Activated CD4-positive, alpha-beta memory T cell treated with anti-CD3 and anti-CD28 coated beads, Interleukin-2, amount 10 ng/mL, durations not matched to agents 7 days and 5 days (primary cell): Measurements from ENCODE around the gene HSD17B12. TPM values are rescaled to one million over a fixed set of nuclear protein-coding genes. Genes with fewer than 3 reads are reported as not detected.
A peak's percentile ranks its signal among the peaks of the same experiment; 100 is the strongest.

ENCODE experiments used
- CTCF ChIA-PET: fragments of 350-600 bp; sonication (Branson Sonifier 250); formaldehyde crosslinking; loops from one replicate; lab custom pipeline; 2021; ENCODE audit warnings: antibody characterized with exemption, inconsistent platforms; lab: Charles Lee
- POLR2A ChIA-PET: fragments of 350-600 bp; sonication (Branson Sonifier 250); formaldehyde crosslinking; loops from one replicate; lab custom pipeline; 2021; ENCODE audit warnings: antibody characterized with exemption; lab: Charles Lee
- DNase-seq: peaks from one replicate; pipeline ENCODE4 v3.0.0-alpha.2; 2020
- H3K27ac Mint-ChIP-seq: one replicate; pipeline ENCODE4 v1.8.0; 2021; ENCODE audit warnings: mild to moderate bottlenecking, mixed read lengths
- H3K27me3 Mint-ChIP-seq: one replicate; pipeline ENCODE4 v1.8.0; 2021; ENCODE audit warnings: mixed read lengths
- H3K36me3 Mint-ChIP-seq: one replicate; pipeline ENCODE4 v1.8.0; 2021; ENCODE audit warnings: low read depth, mixed read lengths
- H3K4me1 Mint-ChIP-seq: one replicate; pipeline ENCODE4 v1.8.0; 2021; ENCODE audit warnings: mixed read lengths
- H3K4me3 Mint-ChIP-seq: one replicate; pipeline ENCODE4 v1.8.0; 2021; ENCODE audit warnings: mild to moderate bottlenecking, mixed read lengths
- H3K9me3 Mint-ChIP-seq: one replicate; pipeline ENCODE4 v1.8.0; 2021; ENCODE audit warnings: mixed read lengths
- total RNA-seq, 2 experiments: library from RNA; stranded (reverse); gene quantifications; one replicate each; pipeline ENCODE4 v1.2.3, GENCODE V29; 2021

Gene HSD17B12
- total RNA-seq, 2 experiments from 2014 or later: 35.2 to 40.7 TPM

GRCh38 chr11:43871051-43871450 lies 190.5 kb downstream of the HSD17B12 start:
- peaks cover 5% of the 10 kb centered on the region for H3K36me3 Mint-ChIP-seq
- H3K27me3 Mint-ChIP-seq: peaks cover 68% of the 10 kb centered on the region
- peaks cover 24% of the 10 kb centered on the region for H3K4me1 Mint-ChIP-seq
- H3K27ac Mint-ChIP-seq: no peak overlapping the region
- peaks cover 3% of the 10 kb centered on the region for H3K9me3 Mint-ChIP-seq
- DNase-seq: no peak
- POLR2A ChIA-PET: interaction anchor here (0.9 to 1.4 kb wide), 3 partner anchors 9 to 18 kb away, joined by 3 to 4 read pairs (median 3); partner anchors contain the start of gene ALKBH3
- H3K4me3 Mint-ChIP-seq: no peak overlapping the region
- CTCF ChIA-PET: no interaction called here

- Mint-ChIP-seq H3K36me3 (no peaks in the 10 kb centered on the region), H3K27me3 (peaks cover 62% of the 10 kb centered on the region), H3K27ac (no peak overlapping the region), H3K9me3 (no peaks in the 10 kb centered on the region), H3K4me3 (no peak overlapping the region), H3K4me1 (peaks cover 17% of the 10 kb centered on the region)
- DNase-seq: no peak
- ChIA-PET POLR2A (no interaction called here), CTCF (interaction anchor here (1.1 kb wide), 1 partner anchor 21 kb away, joined by 3 read pairs; no protein-coding TSS in a partner anchor)
These were observed 192.5 kb downstream of the HSD17B12 start for GRCh38 chr11:43872995-43873394.

- Mint-ChIP-seq H3K27me3 (peaks cover 67% of the 10 kb centered on the region), H3K4me3 (no peak overlapping the region), H3K36me3 (no peaks in the 10 kb centered on the region), H3K27ac (no peak overlapping the region), H3K4me1 (peaks cover 6% of the 10 kb centered on the region), H3K9me3 (no peaks in the 10 kb centered on the region)
- CTCF ChIA-PET: no interaction called here
- DNase-seq: no peak
- POLR2A ChIA-PET: no interaction called here
These were observed 193.5 kb downstream of the HSD17B12 start for GRCh38 chr11:43874078-43874477.

GRCh38 chr11:43874738-43875137 lies 194.2 kb downstream of the HSD17B12 start:
- H3K27me3 Mint-ChIP-seq: peaks cover 68% of the 10 kb centered on the region
- H3K9me3 Mint-ChIP-seq: no peaks in the 10 kb centered on the region
- no peak overlapping the region for H3K27ac Mint-ChIP-seq
- no peak for DNase-seq
- no peaks in the 10 kb centered on the region for H3K4me1 Mint-ChIP-seq
- CTCF ChIA-PET: no interaction called here
- POLR2A ChIA-PET: no interaction called here
- H3K4me3 Mint-ChIP-seq: no peak overlapping the region
- no peaks in the 10 kb centered on the region for H3K36me3 Mint-ChIP-seq

- Mint-ChIP-seq H3K4me3 (peak overlapping the region; percentile 92), H3K9me3 (peaks cover 8% of the 10 kb centered on the region), H3K27ac (peak overlapping the region; percentile 72), H3K4me1 (peaks cover 23% of the 10 kb centered on the region), H3K27me3 (peaks cover 26% of the 10 kb centered on the region), H3K36me3 (peaks cover 20% of the 10 kb centered on the region)
- ChIA-PET CTCF (interaction anchor here (1.0 kb wide), 1 partner anchor 54 kb away, joined by 3 read pairs; no protein-coding TSS in a partner anchor), POLR2A (interaction anchor here (1.1 kb wide), 1 partner anchor 9 kb away, joined by 3 read pairs; no protein-coding TSS in a partner anchor)
- no peak for DNase-seq
These were observed 199.5 kb downstream of the HSD17B12 start for GRCh38 chr11:43879789-43880639.

GRCh38 chr11:43880640-43881159 lies 200.2 kb downstream of the HSD17B12 start, which contains the start of gene ALKBH3:
Gene ALKBH3 (plus strand): TSS chr11:43880831. CDS start chr11:43882653, 1,822 bp downstream.
- ChIA-PET CTCF (interaction anchor here (1.7 to 3.7 kb wide), 2 partner anchors 9 to 65 kb away, joined by 13 to 18 read pairs; no protein-coding TSS in a partner anchor), POLR2A (interaction anchor here (0.6 to 1.5 kb wide), 3 partner anchors 9 to 12 kb away, joined by 3 to 7 read pairs (median 4); no protein-coding TSS in a partner anchor)
- Mint-ChIP-seq H3K36me3 (peaks cover 20% of the 10 kb centered on the region), H3K27ac (peak within 1 kb of the TSS; percentile 72), H3K4me3 (peak within 1 kb of the TSS; percentile 92), H3K9me3 (peaks cover 8% of the 10 kb centered on the region), H3K27me3 (peaks cover 20% of the 10 kb centered on the region), H3K4me1 (peaks cover 23% of the 10 kb centered on the region)
- DNase-seq: peak; percentile 91

GRCh38 chr11:43892851-43893250 lies 212.3 kb downstream of the HSD17B12 start:
- Mint-ChIP-seq H3K9me3 (no peaks in the 10 kb centered on the region), H3K27ac (no peak overlapping the region), H3K36me3 (peaks cover 29% of the 10 kb centered on the region), H3K4me1 (no peaks in the 10 kb centered on the region), H3K4me3 (no peak overlapping the region), H3K27me3 (no peaks in the 10 kb centered on the region)
- ChIA-PET CTCF (interaction anchor here (1.3 to 5.1 kb wide), 2 partner anchors 16 to 51 kb away, joined by 3 to 56 read pairs; partner anchors contain the start of gene C11orf96), POLR2A (no interaction called here)
- no peak for DNase-seq

- Mint-ChIP-seq H3K9me3 (no peaks in the 10 kb centered on the region), H3K4me3 (no peak overlapping the region), H3K27me3 (no peaks in the 10 kb centered on the region), H3K36me3 (peaks cover 41% of the 10 kb centered on the region), H3K27ac (no peak overlapping the region), H3K4me1 (no peaks in the 10 kb centered on the region)
- DNase-seq: no peak
- ChIA-PET POLR2A (no interaction called here), CTCF (no interaction called here)
These were observed 214.0 kb downstream of the HSD17B12 start for GRCh38 chr11:43894546-43894945.

GRCh38 chr11:43895601-43896000 lies 215.1 kb downstream of the HSD17B12 start:
- Mint-ChIP-seq H3K4me3 (no peak overlapping the region), H3K27me3 (no peaks in the 10 kb centered on the region), H3K27ac (no peak overlapping the region), H3K36me3 (peaks cover 36% of the 10 kb centered on the region), H3K4me1 (no peaks in the 10 kb centered on the region), H3K9me3 (no peaks in the 10 kb centered on the region)
- DNase-seq: no peak
- POLR2A ChIA-PET: no interaction called here
- CTCF ChIA-PET: interaction anchor here (0.7 kb wide), 1 partner anchor 69 kb away, joined by 3 read pairs; no protein-coding TSS in a partner anchor

- H3K9me3 Mint-ChIP-seq: no peaks in the 10 kb centered on the region
- H3K4me1 Mint-ChIP-seq: no peaks in the 10 kb centered on the region
- no peaks in the 10 kb centered on the region for H3K27me3 Mint-ChIP-seq
- H3K27ac Mint-ChIP-seq: no peak overlapping the region
- no peak for DNase-seq
- POLR2A ChIA-PET: no interaction called here
- H3K4me3 Mint-ChIP-seq: no peak overlapping the region
- peaks cover 23% of the 10 kb centered on the region for H3K36me3 Mint-ChIP-seq
- CTCF ChIA-PET: no interaction called here
These were observed 218.0 kb downstream of the HSD17B12 start for GRCh38 chr11:43898574-43898973.

GRCh38 chr11:43899094-43899493 lies 218.6 kb downstream of the HSD17B12 start:
- H3K27ac Mint-ChIP-seq: no peak overlapping the region
- ChIA-PET CTCF (no interaction called here), POLR2A (no interaction called here)
- H3K4me3 Mint-ChIP-seq: no peak overlapping the region
- peaks cover 23% of the 10 kb centered on the region for H3K36me3 Mint-ChIP-seq
- H3K9me3 Mint-ChIP-seq: no peaks in the 10 kb centered on the region
- DNase-seq: no peak
- no peaks in the 10 kb centered on the region for H3K27me3 Mint-ChIP-seq
- no peaks in the 10 kb centered on the region for H3K4me1 Mint-ChIP-seq

- Mint-ChIP-seq H3K27ac (no peak overlapping the region), H3K36me3 (peaks cover 17% of the 10 kb centered on the region), H3K4me1 (no peaks in the 10 kb centered on the region), H3K27me3 (no peaks in the 10 kb centered on the region), H3K9me3 (no peaks in the 10 kb centered on the region), H3K4me3 (no peak overlapping the region)
- POLR2A ChIA-PET: no interaction called here
- CTCF ChIA-PET: no interaction called here
- no peak for DNase-seq
These were observed 221.0 kb downstream of the HSD17B12 start for GRCh38 chr11:43901551-43901950.

GRCh38 chr11:43903078-43903477 lies 222.5 kb downstream of the HSD17B12 start:
- DNase-seq: no peak
- CTCF ChIA-PET: interaction anchor here (1.0 to 2.0 kb wide), 4 partner anchors 12 to 42 kb away, joined by 3 to 8 read pairs (median 3); no protein-coding TSS in a partner anchor
- H3K27me3 Mint-ChIP-seq: no peaks in the 10 kb centered on the region
- POLR2A ChIA-PET: interaction anchor here (0.9 to 1.1 kb wide), 2 partner anchors 19 to 38 kb away, joined by 3 to 4 read pairs; no protein-coding TSS in a partner anchor
- peaks cover 13% of the 10 kb centered on the region for H3K36me3 Mint-ChIP-seq
- H3K4me1 Mint-ChIP-seq: peaks cover 10% of the 10 kb centered on the region
- H3K9me3 Mint-ChIP-seq: no peaks in the 10 kb centered on the region
- no peak overlapping the region for H3K4me3 Mint-ChIP-seq
- H3K27ac Mint-ChIP-seq: no peak overlapping the region
